HG03175 (cell line): ENCODE data around the gene STK11.
"Not testable (repeated sequence)": the region's sequence is repeated elsewhere in the genome, so short reads cannot be mapped to it uniquely, and the experiment has no call there.

Experiments used
- ATAC-seq: cut with Tn5 transposase; IDR thresholded peaks from one replicate; pipeline ENCODE4 v1.9.1; 2021; ENCODE audit warnings: mild to moderate bottlenecking, moderate library complexity; ENCODE audit not compliant: unreplicated experiment

Gene STK11

DNA sequence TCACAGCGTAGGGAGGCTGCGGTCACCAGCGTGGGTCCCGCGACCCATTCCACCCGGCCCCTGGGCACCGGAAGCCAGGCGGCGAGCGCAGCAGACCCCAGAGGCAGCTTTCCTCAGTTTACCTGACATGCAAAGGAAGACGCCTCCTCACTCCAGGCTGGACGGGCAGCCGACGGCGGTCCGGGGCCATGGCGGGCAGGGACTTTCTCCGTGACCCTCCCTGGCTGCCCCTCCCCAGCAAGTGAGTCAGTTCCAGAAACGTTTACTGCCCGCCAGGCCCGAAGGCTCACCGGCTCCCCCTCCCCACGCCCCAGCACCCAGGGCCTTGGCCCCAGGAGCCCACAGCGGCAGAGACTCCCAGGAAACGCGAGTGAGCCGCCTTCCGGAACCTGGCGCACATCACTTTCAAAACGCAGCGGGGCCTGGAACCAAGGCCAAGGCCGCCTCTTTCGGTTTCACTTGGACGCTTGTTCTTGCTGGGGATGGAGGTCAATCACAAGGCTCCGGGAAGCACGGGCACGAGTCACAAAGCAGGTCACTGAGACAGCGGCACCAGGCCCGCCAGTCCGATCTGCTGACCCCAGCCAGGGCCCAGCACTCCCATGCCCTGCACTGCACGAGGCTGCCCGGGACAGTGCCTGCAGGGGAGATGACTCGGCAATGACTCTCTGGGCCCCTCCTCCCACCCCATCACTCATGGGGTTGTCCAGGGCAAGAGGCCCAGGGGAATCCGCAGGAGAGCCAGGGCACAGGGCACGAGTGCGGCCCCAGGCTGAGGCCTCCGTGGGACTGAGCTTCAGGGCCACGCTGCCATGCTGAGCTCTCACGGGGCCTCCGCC lies 36.8 kb upstream of the STK11 start:
- ATAC-seq = no peak

DNA sequence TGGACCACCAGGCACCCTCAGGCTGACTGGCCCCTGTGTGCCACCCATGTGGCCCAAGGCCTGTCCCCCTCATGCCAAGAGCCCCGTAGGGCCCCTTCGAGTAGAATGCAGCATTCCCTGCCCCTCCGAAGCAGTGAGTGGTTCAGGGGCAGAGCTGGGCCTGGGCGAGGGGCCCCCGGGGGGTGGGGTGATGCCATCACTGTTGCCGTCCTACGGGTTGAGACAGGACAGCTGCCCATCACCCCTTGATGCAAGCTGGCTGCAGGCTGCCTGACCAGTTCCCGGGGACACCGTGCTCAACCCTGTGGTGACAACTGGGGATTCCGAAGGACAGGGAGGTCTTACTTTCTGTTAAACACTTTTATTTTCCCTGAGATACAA lies 36.2 kb upstream of the STK11 start:
- no peak for ATAC-seq

DNA sequence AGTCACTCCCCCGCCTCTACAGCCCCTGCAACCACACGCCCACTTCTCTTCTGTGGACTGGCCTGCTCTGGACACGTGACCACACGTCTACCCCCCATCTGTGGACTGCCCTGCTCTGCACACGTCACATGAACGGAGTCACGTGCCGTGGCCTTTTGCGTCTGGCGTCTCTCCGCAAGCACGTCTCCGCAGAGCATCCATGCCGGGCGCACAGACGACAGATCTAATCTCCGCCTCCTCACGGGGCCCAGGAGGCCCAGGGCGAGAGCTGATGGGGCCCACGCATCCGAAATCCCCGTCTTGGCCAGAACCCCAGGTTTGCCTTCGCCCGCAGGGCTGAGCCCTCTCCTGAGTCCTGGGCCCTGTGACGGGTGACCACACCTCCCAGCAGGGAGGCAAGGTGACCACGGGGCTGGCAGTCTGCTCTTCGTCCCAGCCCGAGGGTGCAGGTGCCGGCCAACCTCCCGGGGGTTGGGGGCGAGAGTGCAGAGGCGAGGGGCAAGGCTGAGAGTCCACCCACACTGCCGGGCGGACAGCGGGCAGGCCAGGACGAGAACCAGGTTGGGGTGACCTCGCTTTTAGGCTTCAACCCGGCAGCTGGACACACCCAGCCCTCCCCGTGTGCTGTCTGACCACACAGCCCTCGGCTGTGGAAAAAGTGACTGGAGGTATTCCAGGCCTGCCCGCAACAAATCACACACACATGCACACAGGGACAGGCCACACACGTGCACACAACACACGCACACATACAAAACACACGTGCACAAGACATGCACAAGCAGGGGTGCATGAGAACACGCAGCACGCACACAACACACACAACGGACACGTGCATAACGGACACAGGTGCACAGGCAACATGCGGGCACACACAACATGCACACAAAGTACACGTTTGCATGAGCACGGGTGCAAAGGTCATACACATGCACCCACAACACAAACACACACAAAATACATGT lies 35.4 kb upstream of the STK11 start:
- ATAC-seq = no peak

DNA sequence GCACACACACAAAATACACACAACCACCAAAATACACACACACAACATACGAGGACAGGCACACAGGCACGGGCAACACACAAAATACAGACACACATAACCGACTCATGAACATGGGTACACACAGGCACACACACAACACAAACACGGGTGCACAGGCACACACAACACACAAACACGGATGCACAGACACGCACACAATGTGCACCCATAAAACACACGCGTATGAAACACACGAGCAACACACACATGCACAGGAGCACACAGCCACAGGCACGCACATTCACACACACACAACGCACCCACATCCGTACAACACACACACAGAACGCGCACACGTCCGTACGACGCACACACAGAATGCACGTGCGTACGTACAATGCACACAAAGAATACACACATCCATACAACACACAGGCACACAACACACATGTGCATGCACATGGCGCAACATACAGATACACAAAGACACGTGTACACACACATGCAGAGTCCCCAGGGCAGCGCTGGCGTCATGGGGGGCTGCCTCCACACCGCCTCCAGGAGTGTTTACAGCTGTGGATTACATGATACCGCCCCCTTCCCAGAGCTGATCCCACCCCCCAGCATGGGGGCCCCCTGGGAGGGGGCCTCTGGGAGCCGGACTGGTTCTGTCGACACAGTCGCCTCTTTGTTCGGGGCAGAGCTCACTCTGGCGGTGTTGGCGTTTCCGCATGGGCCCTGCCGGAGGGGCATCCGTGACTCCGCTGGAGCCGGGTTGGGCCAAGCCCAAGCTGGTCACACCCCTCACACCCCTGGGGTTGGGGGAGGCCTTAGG lies 34.4 kb upstream of the STK11 start:
- ATAC-seq = no peak

DNA sequence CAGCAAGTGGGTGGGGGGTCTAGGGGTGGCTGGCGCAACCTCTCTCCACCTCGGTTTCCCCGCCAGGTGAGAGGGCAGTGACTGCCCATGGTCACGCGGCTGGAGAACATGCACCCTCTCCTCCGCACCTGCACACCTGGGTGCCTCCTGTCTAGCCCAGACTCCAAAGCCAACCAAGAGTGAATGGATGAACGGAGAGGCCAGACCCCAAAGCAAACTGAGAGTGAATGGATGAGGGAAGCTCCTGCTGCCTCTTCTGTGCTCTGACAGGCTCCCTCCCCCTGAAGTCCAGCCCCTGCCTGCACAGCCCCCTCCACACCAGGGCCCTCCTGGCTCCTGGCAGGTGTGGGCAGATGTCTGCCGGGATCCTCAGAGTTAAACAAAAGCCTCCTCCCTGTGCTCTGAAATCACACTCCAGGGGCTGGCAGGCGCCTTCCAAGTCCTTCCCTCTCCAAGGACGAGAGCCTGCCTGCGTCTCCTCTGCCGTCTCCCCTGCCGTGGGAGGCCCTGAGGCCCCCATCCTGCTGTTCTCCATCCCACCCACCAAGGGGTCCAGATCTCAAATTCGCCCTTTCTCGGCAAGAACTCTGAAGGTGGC lies 33.7 kb upstream of the STK11 start:
- no peak for ATAC-seq

DNA sequence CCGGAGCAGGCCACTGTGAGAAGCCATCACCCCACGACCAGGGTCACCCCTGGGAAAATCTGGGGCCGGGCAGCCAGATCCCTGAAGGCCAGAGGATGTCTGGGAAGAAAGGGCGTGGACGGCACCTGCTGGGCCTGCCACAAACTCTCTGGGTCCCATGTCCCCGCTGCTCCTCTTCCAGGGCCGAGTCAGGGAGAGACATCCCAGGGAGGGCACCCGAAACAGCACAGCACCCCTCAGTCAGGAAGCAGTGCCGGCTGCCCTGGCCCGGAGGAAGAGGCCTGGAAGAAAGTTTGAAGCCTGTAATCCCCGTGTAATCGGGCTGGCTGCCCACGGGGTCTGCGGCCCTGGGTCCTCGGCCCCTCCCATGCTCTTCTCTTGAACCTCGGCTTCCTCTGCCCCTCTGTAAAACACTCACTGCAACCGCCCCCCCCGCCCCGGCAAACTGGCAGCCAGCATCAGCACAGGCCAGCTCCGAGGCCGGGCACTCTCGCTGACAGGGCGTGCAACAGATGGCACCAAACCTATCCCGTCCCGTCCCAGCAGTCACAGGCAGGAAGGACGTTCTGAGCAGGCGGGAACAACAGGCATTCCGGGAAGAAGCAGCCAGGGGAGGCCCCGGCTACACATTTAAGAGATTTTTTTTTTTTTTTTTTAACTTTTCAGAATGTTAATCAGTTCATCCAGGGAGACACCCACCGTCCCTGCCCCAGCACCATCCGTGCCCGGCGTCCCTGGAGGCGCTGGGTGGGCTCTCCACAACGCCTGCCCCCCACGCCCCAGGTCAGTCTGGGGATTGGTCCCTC lies 33.0 kb upstream of the STK11 start:
- no peak for ATAC-seq

DNA sequence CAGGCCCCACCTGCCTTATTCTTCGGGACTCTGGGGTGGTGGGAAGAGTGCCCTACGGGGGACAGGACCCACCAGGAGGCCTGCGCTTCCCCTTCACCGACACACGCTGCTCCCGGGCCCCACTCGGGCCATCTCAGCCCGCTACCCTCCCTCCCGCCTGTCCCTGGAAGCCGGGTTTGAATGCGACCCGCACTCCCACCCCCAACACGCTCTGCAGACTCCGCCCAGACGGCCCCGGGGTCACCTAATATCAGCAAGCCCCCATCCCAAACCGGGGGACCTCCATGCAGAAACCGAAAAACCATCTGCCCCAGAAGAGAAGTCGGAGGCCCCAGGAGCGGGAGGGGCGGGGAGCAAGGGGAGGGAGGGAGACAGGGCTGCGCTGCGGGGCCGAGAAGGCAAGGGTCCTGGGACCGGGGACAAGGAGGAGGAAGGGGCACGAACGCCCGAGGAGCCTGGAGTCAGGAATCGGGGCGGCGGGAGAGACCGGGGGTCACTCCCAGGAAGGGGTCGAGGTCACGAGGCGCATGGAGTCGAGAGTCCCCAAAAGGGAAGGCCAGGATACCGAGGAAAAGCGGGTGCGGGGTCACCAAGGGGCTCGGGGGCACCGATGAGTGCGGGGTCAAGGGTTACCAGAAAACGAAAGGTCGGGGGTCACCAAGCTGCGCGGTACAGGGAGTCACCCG lies 32.3 kb upstream of the STK11 start:
- peak; percentile 21 for ATAC-seq

DNA sequence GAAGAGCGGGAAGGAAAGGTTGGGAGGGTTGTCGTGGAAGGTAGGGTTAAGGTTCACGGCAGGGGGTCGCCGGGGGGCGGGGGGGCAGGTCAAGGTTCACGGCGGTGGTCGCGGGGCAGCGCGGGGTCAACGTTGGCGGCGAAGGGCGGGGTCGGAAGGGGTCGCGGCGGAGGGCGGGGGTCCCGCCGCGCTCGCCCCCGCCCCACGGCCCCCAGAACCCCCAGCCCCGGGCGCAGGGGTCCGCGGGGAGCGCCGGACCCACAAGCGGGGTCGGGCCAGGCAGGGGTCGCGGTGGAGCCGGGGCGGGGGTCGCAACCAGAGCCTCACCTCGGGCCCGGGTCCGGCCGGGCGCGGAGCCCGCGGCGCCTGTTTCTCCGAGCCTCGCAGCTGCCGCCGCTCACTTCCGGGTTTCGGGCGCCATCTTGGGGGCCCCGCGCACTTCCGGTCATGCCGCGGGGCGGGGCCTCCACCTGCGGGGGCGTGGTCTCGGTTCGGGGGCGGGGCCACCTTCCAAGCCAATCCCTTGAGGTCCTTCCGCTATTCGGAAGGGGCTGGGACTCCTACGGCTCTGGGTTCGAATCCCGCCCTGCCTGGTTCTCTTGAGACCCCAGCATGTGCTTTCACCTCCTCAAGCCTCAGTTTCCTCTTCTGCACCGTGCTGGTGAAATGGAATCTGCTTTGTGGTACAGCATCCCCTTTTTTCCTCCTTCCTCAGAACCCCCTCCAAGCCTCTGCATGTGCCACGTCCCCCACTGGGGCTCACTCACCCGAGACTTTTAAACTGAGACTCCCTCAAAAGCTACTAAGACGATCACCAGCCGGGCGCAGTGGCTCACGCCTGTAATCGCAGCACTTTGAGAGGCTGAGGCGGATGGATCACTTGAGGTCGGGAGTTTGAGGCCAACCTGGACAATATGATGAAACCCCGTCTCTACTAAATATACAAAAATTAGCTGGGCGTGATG lies 31.5 kb upstream of the STK11 start, which contains the start of gene SBNO2:
Gene SBNO2 (minus strand): TSS at position 424 of the 965 bp plus-strand sequence. CDS start 19,992 bp downstream, outside the sequence.
- ATAC-seq = peak; percentile 66

DNA sequence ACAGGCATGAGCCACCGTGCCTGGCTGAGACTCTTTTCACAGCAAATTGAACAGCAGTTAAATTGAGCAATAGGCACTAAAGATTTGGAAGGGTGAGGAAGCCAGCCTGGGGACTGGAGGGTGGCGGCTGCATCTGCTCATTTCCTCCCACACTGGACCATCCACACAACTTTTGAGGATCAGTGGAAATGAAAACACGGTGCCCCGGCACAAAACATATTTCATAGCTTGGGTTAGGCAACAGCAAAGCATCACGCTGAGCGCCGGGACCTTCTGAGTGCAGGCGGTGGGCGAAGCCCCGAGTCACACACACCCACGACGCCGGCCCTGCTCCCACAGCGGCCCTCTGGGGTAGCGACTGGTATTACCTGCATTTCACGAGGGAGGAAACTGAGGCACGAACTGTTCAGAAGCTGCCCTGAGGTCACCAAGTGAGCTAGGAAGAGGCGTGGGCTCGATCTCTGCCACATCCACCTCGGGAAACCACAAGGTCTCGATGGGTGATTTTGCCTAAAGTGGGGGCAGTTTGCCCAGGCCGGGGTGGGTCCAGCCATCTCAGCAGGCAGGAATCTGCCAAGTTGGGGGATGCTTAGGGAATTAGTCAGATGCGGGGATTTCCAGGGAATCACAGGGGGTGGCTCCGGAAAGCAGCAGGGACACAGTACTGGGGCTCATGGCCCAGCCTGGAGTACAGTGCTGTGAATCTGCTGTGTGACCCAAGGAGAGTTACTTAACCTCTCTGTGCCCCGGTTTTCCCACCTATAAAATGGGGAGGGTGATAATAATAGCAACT lies 28.1 kb upstream of the STK11 start:
- no peak for ATAC-seq

DNA sequence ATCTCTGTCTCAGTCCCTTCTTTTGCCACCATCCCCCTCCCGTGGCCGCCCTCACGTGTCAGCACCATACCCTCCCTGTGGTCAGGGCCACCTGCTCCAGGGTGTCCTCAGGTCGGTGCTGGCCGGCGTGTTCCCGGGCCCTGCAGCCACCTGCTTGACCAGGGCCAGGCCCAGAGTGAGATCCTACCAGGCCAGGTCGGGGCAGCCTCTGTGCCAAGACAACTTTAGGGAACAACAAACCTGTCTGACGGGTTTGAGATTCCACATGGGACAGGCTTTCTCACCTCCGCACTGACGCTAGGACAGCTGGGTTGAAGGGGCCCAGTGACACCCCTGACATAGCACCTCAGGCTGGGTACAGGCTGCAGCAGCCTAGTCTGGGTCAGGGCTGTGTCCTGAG lies 24.0 kb upstream of the STK11 start:
- no peak for ATAC-seq

DNA sequence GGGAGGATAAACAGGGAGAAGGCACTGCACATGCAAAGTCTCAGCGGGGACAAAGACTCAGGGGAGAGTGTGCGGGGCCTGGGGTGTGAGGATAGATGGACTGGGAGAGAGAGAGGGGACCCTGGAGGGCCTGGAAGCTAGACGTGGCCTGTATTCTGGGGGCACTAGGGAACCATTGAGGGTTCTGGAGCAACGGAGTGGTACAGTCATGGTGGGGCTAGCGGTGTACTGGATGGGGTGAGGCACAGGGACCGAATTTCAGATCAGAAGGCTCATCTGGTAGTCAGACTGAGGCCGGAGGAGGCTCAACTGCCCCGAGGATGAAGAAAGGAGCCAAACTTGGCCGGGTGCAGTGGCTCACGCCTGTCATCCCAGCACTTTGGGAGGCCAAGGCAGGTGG lies 23.5 kb upstream of the STK11 start:
- no peak for ATAC-seq

DNA sequence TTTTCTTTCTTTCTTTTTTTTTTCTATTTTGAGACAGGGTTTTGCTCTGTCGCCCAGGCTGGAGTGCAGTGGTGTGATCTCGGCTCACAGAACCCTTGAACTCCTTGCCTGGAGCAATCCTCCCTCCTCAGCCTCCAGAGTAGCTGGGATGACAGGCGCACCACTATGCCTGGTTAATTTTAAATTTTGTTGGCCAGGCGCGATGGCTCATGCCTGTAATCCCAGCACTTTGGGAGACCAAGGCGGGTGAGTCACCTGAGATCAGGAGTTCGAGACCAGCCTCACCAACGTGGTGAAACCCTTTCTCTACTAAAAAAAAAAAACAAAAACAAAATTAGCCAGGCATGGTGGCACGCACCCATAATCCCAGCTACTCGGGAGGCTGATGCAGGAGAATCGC lies 22.9 kb upstream of the STK11 start:
- ATAC-seq = no peak

DNA sequence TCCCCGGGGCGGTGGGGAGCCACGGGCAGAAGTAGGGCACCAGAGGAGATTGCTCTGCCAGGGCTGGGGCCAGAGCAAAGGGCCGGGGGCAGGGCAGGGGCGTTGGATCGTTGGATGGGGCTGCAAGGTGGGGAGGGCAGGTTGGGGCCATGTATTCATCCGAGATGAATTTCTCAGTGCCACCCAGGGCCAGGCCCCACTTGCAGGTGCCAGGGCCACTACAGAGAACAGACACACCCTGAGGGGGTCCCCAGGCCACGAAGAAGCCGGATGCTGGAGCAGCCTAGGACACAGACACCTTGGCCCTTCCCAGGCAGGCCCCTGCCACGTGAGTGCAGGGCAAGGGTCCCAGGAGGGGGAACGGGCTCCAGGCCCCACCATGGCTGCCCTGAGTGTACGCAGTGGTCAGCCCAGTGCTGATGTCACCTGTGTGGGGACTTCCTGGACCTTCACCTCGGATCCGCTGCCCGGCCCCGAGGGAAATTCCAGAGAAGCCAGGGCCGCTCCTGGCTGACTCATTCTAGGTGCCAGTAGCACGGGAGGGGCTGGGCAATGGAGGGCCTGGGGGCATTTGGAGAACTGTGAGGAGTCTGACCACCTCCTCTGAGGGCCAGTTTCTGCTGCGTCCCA lies 21.9 kb upstream of the STK11 start:
- no peak for ATAC-seq

DNA sequence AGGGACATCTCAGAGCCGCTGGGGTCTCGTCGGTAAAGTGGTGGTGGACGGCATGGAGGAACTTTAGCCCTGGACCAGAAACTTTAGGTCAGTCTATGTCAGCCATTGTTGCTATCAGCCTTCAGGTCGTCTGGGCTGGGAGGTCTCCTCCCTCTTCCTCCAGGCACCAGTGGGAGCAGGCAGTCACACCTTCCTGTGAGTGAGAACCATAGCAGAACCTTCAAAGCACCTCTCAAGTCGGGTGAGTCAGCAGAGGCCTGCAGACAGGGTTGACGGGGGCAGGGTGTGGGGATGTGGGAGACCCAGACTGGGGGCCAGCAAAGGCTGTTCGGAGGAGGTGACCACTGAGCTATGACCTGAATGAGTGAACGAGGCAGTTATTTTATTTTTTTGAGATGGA lies 16.2 kb upstream of the STK11 start:
- ATAC-seq = no peak

DNA sequence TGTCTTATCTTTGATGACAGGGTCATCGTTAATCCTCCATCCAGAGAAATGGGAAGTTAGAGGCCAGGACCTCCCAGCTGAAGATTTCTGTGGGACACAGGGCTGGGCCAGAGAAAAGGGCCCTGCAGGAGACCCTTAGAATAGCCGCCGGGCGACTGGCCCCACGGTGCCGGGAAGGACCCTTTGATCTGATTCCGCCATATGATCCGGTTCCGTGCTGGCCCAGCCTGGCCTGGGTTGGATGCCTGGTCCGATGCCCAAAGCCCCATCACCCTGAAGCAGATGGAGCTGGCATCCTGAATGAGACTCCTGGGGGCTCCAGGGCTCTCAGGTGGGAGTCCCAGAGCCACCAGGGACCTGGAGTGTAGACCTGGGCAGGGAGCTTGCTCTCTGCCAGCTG lies 6.0 kb upstream of the STK11 start:
- ATAC-seq = no peak

DNA sequence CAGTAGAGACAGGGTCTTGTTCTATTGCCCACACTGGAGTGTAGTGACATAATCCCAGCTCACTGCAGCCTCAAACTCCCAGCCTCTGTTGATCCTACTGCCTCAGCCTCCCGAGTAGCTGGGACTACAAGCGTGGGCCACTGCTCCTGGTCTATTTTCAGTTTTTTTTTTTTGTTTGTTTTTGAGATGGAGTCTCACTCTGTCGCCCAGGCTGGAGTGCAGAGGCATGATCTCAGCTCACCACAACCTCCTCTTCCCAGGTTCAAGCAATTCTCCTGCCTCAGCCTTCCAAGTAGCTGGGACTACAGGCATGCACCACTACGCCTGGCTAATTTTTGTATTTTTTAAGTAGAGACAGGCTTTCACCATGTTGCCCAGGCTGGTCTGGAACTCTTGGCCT lies 5.0 kb upstream of the STK11 start:
- ATAC-seq = not testable (repeated sequence)
